ENCODE data around the gene CHADL. TPM values are rescaled to one million over a fixed set of nuclear protein-coding genes. Genes with fewer than 3 reads are reported as not detected.

The CHADL gene
- total RNA-seq, 3 donors from 2014 or later = 1.1 to 8.8 (median 1.9) TPM

- no peak overlapping the region for H3K4me3 ChIP-seq
- DNase-seq (peak in 1 of 3 donors; percentile 22), ATAC-seq (no peak)
- H3K4me1 ChIP-seq (ENCODE audit: low read depth) = peaks cover 8% of the 10 kb centered on the region
- TF ChIP-seq CTCF (IDR thresholded peaks at IDR 0.05) = no peak
- no peaks in the 10 kb centered on the region for H3K36me3 ChIP-seq (ENCODE audit: low read depth)
- intact Hi-C loops (cut with DNase I, micrococcal nuclease) = no loop called here
- no peaks in the 10 kb centered on the region for H3K9me3 ChIP-seq
These were observed 34.0 kb downstream of the CHADL start for GRCh38 chr22:41206719-41207118.

- DNase-seq (peak; percentile 98 to 99 (median 98)), ATAC-seq (peak; percentile 100)
- Histone ChIP-seq H3K4me3 (peak within 1 kb of the TSS; percentile 74), H3K36me3 (ENCODE audit: low read depth) (no peaks in the 10 kb centered on the region), H3K9me3 (no peaks in the 10 kb centered on the region), H3K4me1 (ENCODE audit: low read depth) (peaks cover 8% of the 10 kb centered on the region)
- intact Hi-C loops (cut with DNase I, micrococcal nuclease) = no loop called here
- TF ChIP-seq CTCF (IDR thresholded peaks at IDR 0.05) = no peak
These were observed 35.5 kb downstream of the CHADL start, which contains the start of gene L3MBTL2 for GRCh38 chr22:41204992-41205900. Gene L3MBTL2, plus strand, starts transcription at chr22:41205312. Its CDS starts 51 bp downstream, at chr22:41205363.

GRCh38 chr22:41204066-41204465 is 36.7 kb downstream of the CHADL start:
- Histone ChIP-seq H3K4me1 (ENCODE audit: low read depth) (peaks cover 8% of the 10 kb centered on the region), H3K4me3 (no peak overlapping the region), H3K36me3 (ENCODE audit: low read depth) (no peaks in the 10 kb centered on the region), H3K9me3 (no peaks in the 10 kb centered on the region)
- no peak for TF ChIP-seq CTCF (IDR thresholded peaks at IDR 0.05)
- intact Hi-C loops (cut with DNase I, micrococcal nuclease) = no loop called here
- DNase-seq (no peak), ATAC-seq (no peak)

GRCh38 chr22:41203118-41203517 is 37.6 kb downstream of the CHADL start:
- intact Hi-C loops (cut with DNase I, micrococcal nuclease) = no loop called here
- Histone ChIP-seq H3K4me3 (no peak overlapping the region), H3K36me3 (ENCODE audit: low read depth) (no peaks in the 10 kb centered on the region), H3K9me3 (no peaks in the 10 kb centered on the region), H3K4me1 (ENCODE audit: low read depth) (peaks cover 15% of the 10 kb centered on the region)
- TF ChIP-seq CTCF (IDR thresholded peaks at IDR 0.05) = no peak
- ATAC-seq = no peak
- DNase-seq = no peak

GRCh38 chr22:41201141-41201540 is 39.6 kb downstream of the CHADL start:
- DNase-seq = no peak
- TF ChIP-seq CTCF (IDR thresholded peaks at IDR 0.05) = no peak

More at GRCh38 chr22:41201141-41201540, 39.6 kb downstream of the CHADL start:
- no peaks in the 10 kb centered on the region for H3K9me3 ChIP-seq
- intact Hi-C loops (cut with DNase I, micrococcal nuclease) = no loop called here
- H3K4me3 ChIP-seq = no peak overlapping the region
- no peak for ATAC-seq
- H3K36me3 ChIP-seq (ENCODE audit: low read depth) = no peaks in the 10 kb centered on the region
- peaks cover 21% of the 10 kb centered on the region for H3K4me1 ChIP-seq (ENCODE audit: low read depth)

All from mucosa of descending colon (tissue), 3 donors.